ENCODE measurements around the gene RPS6KB2. TPM values are rescaled to one million over a fixed set of nuclear protein-coding genes. Genes with fewer than 3 reads are reported as not detected.
"Not testable (repeated sequence)": the region's sequence is repeated elsewhere in the genome, so short reads cannot be mapped to it uniquely, and the experiment has no call there.

RPS6KB2 gene
- total RNA-seq, 1 experiment from 2014 or later = 58.8 TPM

DNA sequence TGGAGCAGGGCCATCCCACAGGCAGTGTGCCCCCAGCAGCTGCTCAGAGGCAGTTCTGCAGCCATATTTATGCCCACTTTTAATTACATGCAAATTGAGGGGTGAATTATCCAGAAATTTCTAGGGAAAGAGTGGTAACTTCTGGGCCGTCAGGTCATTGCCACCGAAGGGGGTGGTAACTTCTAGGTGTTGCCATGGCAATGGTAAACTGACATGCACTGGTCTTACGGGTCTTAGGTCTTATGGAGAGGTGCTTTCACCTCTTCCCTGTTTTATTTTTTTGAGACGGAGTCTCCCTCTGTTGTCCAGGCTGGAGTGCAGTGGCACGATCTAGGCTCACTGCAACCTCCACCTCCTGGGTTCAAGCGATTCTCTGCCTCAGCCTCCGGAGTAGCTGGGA, 44.6 kb downstream of the RPS6KB2 start:
- intact Hi-C loops (cut with micrococcal nuclease; ENCODE audit: unreplicated experiment) = no loop called here
- ChIA-PET POLR2A (ENCODE audit: low non-redundant PET) (no interaction called here), CTCF (no interaction called here)
- Histone ChIP-seq H3K9me3 (ENCODE audit: low read depth, low read length, poor library complexity, severe bottlenecking) (no peaks in the 10 kb centered on the region), H3K36me3 (ENCODE audit: insufficient read depth, low read length, poor library complexity, severe bottlenecking) (no peaks in the 10 kb centered on the region), H3K4me3 (ENCODE audit: low read depth, low read length, poor library complexity, severe bottlenecking) (no peak overlapping the region), H3K4me1 (ENCODE audit: insufficient read depth, low read length, poor library complexity, severe bottlenecking) (no peaks in the 10 kb centered on the region), H3K27me3 (replicated peaks; ENCODE audit: insufficient read depth, low read depth, low read length, poor library complexity) (no peaks in the 10 kb centered on the region), H3K27ac (ENCODE audit: low read depth, low read length, poor library complexity, severe bottlenecking) (no peak overlapping the region)
- no peak for TF ChIP-seq EZH2 (IDR thresholded peaks at IDR 0.05; ENCODE audit: borderline replicate concordance, low read depth, low read length, poor library complexity, severe bottlenecking)
- TF ChIP-seq, protein P1, sequence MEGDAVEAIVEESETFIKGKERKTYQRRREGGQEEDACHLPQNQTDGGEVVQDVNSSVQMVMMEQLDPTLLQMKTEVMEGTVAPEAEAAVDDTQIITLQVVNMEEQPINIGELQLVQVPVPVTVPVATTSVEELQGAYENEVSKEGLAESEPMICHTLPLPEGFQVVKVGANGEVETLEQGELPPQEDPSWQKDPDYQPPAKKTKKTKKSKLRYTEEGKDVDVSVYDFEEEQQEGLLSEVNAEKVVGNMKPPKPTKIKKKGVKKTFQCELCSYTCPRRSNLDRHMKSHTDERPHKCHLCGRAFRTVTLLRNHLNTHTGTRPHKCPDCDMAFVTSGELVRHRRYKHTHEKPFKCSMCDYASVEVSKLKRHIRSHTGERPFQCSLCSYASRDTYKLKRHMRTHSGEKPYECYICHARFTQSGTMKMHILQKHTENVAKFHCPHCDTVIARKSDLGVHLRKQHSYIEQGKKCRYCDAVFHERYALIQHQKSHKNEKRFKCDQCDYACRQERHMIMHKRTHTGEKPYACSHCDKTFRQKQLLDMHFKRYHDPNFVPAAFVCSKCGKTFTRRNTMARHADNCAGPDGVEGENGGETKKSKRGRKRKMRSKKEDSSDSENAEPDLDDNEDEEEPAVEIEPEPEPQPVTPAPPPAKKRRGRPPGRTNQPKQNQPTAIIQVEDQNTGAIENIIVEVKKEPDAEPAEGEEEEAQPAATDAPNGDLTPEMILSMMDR (conservative IDR thresholded peaks at IDR 0.05; ENCODE audit: low read depth, low read length) = no peak
- no TSS peak for BruUV-seq (replicated peaks)
- no peak for DNase-seq (ENCODE audit: low spot score)

DNA sequence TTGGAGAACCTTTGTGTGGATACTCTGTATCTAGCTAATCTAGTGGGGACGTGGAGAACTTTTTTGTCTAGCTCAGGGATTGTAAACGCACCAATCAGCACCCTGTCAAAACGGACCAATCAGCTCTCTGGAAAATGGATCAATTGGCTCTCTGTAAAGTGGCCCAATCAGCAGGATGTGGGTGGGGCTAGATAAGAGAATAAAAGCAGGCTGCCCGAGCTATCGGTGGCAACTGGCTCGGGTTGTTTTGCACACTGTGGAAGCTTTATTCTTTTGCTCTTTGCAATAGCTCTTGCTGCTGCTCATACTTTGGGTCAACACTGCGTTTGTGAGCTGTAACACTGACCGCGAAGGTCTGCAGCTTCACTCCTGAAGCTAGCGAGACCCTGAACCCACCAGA, 48.4 kb downstream of the RPS6KB2 start:
- DNase-seq (ENCODE audit: low spot score); CTCF ChIA-PET; BruUV-seq (replicated peaks); H3K9me3 ChIP-seq (ENCODE audit: low read depth, low read length, poor library complexity, severe bottlenecking); H3K4me3 ChIP-seq (ENCODE audit: low read depth, low read length, poor library complexity, severe bottlenecking); intact Hi-C loops (cut with micrococcal nuclease; ENCODE audit: unreplicated experiment); H3K4me1 ChIP-seq (ENCODE audit: insufficient read depth, low read length, poor library complexity, severe bottlenecking); H3K36me3 ChIP-seq (ENCODE audit: insufficient read depth, low read length, poor library complexity, severe bottlenecking); H3K27me3 ChIP-seq (replicated peaks; ENCODE audit: insufficient read depth, low read depth, low read length, poor library complexity); H3K27ac ChIP-seq (ENCODE audit: low read depth, low read length, poor library complexity, severe bottlenecking); POLR2A ChIA-PET (ENCODE audit: low non-redundant PET): not testable (repeated sequence)

DNA sequence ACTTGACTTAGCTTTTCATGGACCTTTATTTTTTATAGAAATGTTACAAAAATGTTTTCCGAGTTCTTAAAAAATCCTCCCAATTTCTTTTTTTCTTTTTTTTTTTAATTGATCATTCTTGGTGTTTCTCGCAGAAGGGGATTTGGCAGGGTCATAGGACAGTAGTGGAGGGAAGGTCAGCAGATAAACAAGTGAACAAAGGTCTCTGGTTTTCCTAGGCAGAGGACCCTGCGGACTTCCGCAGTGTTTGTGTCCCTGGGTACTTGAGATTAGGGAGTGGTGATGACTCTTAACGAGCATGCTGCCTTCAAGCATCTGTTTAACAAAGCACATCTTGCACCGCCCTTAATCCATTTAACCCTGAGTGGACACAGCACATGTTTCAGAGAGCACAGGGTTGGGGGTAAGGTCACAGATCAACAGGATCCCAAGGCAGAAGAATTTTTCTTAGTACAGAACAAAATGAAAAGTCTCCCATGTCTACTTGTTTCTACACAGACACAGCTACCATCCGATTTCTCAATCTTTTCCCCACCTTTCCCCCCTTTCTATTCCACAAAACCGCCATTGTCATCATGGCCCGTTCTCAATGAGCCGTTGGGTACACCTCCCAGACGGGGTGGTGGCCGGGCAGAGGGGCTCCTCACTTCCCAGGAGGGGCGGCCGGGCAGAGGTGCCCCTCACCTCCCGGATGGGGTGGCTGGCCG, 49.2 kb downstream of the RPS6KB2 start:
- H3K36me3 ChIP-seq (ENCODE audit: insufficient read depth, low read length, poor library complexity, severe bottlenecking); H3K9me3 ChIP-seq (ENCODE audit: low read depth, low read length, poor library complexity, severe bottlenecking); H3K27me3 ChIP-seq (replicated peaks; ENCODE audit: insufficient read depth, low read depth, low read length, poor library complexity); H3K4me1 ChIP-seq (ENCODE audit: insufficient read depth, low read length, poor library complexity, severe bottlenecking); intact Hi-C loops (cut with micrococcal nuclease; ENCODE audit: unreplicated experiment); DNase-seq (ENCODE audit: low spot score); BruUV-seq (replicated peaks); CTCF ChIA-PET; H3K4me3 ChIP-seq (ENCODE audit: low read depth, low read length, poor library complexity, severe bottlenecking); H3K27ac ChIP-seq (ENCODE audit: low read depth, low read length, poor library complexity, severe bottlenecking); POLR2A ChIA-PET (ENCODE audit: low non-redundant PET): not testable (repeated sequence)

DNA sequence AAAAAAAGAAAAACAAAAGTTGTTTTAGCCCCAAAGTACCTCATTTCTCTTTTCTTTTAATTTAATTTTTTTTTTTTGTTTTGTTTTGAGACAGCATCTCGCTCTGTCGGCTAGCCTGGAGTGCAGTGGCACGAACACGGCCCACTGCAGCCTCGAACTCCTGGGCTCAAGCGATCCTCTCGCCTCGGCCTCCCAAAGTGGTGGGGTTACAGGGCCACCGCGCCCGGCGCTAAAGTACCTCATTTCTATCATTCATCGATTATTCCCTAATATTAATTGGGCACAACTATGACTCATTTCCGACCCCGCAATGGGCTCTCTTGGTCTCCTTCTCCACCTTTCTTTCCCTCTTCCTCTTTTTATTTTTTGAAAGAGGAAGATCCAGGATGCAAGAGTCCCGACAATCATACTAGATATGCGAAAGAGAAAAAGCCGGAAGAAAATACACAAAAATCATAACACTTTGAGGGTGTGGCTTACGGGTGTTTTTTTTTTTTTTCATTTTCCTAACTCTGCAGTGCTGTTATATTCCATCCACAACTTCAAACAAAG, 54.1 kb downstream of the RPS6KB2 start:
- DNase-seq (ENCODE audit: low spot score) = no peak
- Histone ChIP-seq H3K36me3 (ENCODE audit: insufficient read depth, low read length, poor library complexity, severe bottlenecking) (no peaks in the 10 kb centered on the region), H3K4me1 (ENCODE audit: insufficient read depth, low read length, poor library complexity, severe bottlenecking) (peaks cover 9% of the 10 kb centered on the region), H3K9me3 (ENCODE audit: low read depth, low read length, poor library complexity, severe bottlenecking) (no peaks in the 10 kb centered on the region), H3K27me3 (replicated peaks; ENCODE audit: insufficient read depth, low read depth, low read length, poor library complexity) (no peaks in the 10 kb centered on the region), H3K27ac (ENCODE audit: low read depth, low read length, poor library complexity, severe bottlenecking) (peak overlapping the region; percentile 76), H3K4me3 (ENCODE audit: low read depth, low read length, poor library complexity, severe bottlenecking) (peak overlapping the region; percentile 54)
- BruUV-seq (replicated peaks) = TSS peak; percentile 85
- TF ChIP-seq EZH2 (IDR thresholded peaks at IDR 0.05; ENCODE audit: borderline replicate concordance, low read depth, low read length, poor library complexity, severe bottlenecking) = no peak
- TF ChIP-seq, protein P1 (conservative IDR thresholded peaks at IDR 0.05; ENCODE audit: low read depth, low read length) = no peak
- intact Hi-C loops (cut with micrococcal nuclease; ENCODE audit: unreplicated experiment) = no loop called here
- POLR2A ChIA-PET (ENCODE audit: low non-redundant PET) = no interaction called here
- CTCF ChIA-PET = no interaction called here
